A549 (cell line): ENCODE measurements around the gene RBKS. TPM values are rescaled to one million over a fixed set of nuclear protein-coding genes. Genes with fewer than 3 reads are reported as not detected.

Experiments used
- ATAC-seq, 2 experiments: fragments of 200-7000 bp in 1 of 2; fragments of >200 bp in 1 of 2; cut with Nextera tagmentation in 1 of 2; cut with Tn5 transposase in 1 of 2; 3 replicates each; pipeline versions ENCODE4 v1.8.0 to v1.9.1; 2018 to 2020; ENCODE audit warnings: mild to moderate bottlenecking in 1 of 2, moderate library complexity in 1 of 2
- CTCF ChIA-PET: fragments of 300-600 bp; sonication (Branson Sonifier 250); formaldehyde crosslinking; extraction: SDS; loops from one replicate; lab custom pipeline; 2021; ENCODE audit warnings: antibody characterized with exemption, inconsistent platforms; lab: Yijun Ruan, JAX
- POLR2A ChIA-PET: fragments of 350-600 bp; formaldehyde crosslinking; extraction: SDS; loops from one replicate; lab custom pipeline; 2021; ENCODE audit warnings: antibody characterized with exemption, inconsistent platforms; lab: Yijun Ruan, JAX
- DNase-seq, 2 experiments: peaks; one replicate each; pipeline versions ENCODE4 v3.0.0 to v3.0.0-alpha.2; 2011 to 2016; ENCODE audit warnings: low read depth in 1 of 2, low spot score in 1 of 2
- FAIRE-seq: peaks from 2 replicates; lab custom pipeline; 2011; peaks lifted over from hg19 to GRCh38; lab: Jason Lieb, UNC
- H3K27ac ChIP-seq, 2 experiments: fragments of >200 bp; sonication (Bioruptor Twin); formaldehyde crosslinking; 3 replicates each; pipeline ENCODE4 v1.5.1; 2016 to 2017
- H3K4me1 ChIP-seq: fragments of >200 bp; sonication (Bioruptor Twin); formaldehyde crosslinking; 3 replicates; pipeline ENCODE4 v1.6.1; 2016
- H3K4me2 ChIP-seq: fragments of >200 bp; sonication (Bioruptor Twin); formaldehyde crosslinking; 3 replicates; pipeline ENCODE4 v1.6.1; 2016
- H3K4me3 ChIP-seq: fragments of >200 bp; sonication (Bioruptor Twin); formaldehyde crosslinking; 3 replicates; pipeline ENCODE4 v1.5.1; 2016
- H3K9me3 ChIP-seq: fragments of >200 bp; sonication (Bioruptor Twin); formaldehyde crosslinking; 3 replicates; pipeline ENCODE4 v1.6.1; 2016
- ATOH8 ChIP-seq: fragments of 250-450 bp; sonication (Bioruptor Pico); IDR thresholded peaks from 2 replicates; pipeline ENCODE4 v1.5.0; 2020; ENCODE audit warnings: low read depth, mild to moderate bottlenecking, moderate library complexity
- BHLHE40 ChIP-seq: IDR thresholded peaks from 2 replicates; pipeline ENCODE4 v1.6.1; 2012; ENCODE audit warnings: low read depth, low read length, inconsistent platforms
- CBX2 ChIP-seq: fragments of 200-600 bp; sonication (generic); IDR thresholded peaks from 2 replicates; pipeline ENCODE4 v1.6.1; 2016; ENCODE audit warnings: low read depth, mild to moderate bottlenecking, borderline replicate concordance
- CEBPB ChIP-seq, 2 experiments: fragments of >200 bp in 1 of 2; sonication (Bioruptor Twin) in 1 of 2; formaldehyde crosslinking in 1 of 2; IDR thresholded peaks; 2 replicates each; pipeline ENCODE4 v1.6.1; 2012 to 2016
- CHD2 ChIP-seq: fragments of 150-350 bp; IDR thresholded peaks from 2 replicates; pipeline ENCODE4 v1.6.1; 2014; ENCODE audit warnings: low read length; ENCODE audit not compliant: partially characterized antibody
- CHD4 ChIP-seq: fragments of 200-600 bp; sonication (generic); IDR thresholded peaks from 2 replicates; pipeline ENCODE4 v1.6.1; 2016; ENCODE audit warnings: antibody characterized with exemption, mild to moderate bottlenecking, borderline replicate concordance
- EHMT2 ChIP-seq: fragments of 200-600 bp; sonication (generic); IDR thresholded peaks from 2 replicates; pipeline ENCODE4 v1.6.1; 2016; ENCODE audit warnings: antibody characterized with exemption, low read depth, mild to moderate bottlenecking, moderate library complexity
- FOSB ChIP-seq: fragments of 250-450 bp; sonication (Bioruptor Pico); IDR thresholded peaks from 2 replicates; pipeline ENCODE4 v1.5.0; 2020; ENCODE audit warnings: mild to moderate bottlenecking, moderate library complexity
- GATA3 ChIP-seq: IDR thresholded peaks from 2 replicates; pipeline ENCODE4 v1.6.1; 2012; ENCODE audit warnings: borderline replicate concordance
- HEYL ChIP-seq: fragments of 250-450 bp; sonication (Bioruptor Pico); IDR thresholded peaks from 2 replicates; pipeline ENCODE4 v1.8.0; 2021; ENCODE audit warnings: mild to moderate bottlenecking, moderate library complexity
- HMGXB4 ChIP-seq: fragments of 250-450 bp; sonication (Bioruptor Pico); IDR thresholded peaks from 2 replicates; pipeline ENCODE4 v1.5.0; 2021; ENCODE audit warnings: mild to moderate bottlenecking, moderate library complexity, borderline replicate concordance
- KDM1A ChIP-seq: fragments of 200-600 bp; sonication (generic); IDR thresholded peaks from 2 replicates; pipeline ENCODE4 v1.6.1; 2016; ENCODE audit warnings: low read depth, mild to moderate bottlenecking
- MAFK ChIP-seq: fragments of 450-650 bp; IDR thresholded peaks from 2 replicates; pipeline ENCODE4 v1.6.1; 2014; ENCODE audit not compliant: partially characterized antibody
- MYC ChIP-seq: IDR thresholded peaks from 2 replicates; pipeline ENCODE4 v1.6.1; 2012; ENCODE audit warnings: mild to moderate bottlenecking, inconsistent platforms, low read length, improper control_type of control experiment, borderline replicate concordance
- PBX3 ChIP-seq: IDR thresholded peaks from 2 replicates; pipeline ENCODE4 v1.6.1; 2012
- POLR2AphosphoS2 ChIP-seq: conservative IDR thresholded peaks from 2 replicates; pipeline ENCODE4 v1.6.1; 2012; ENCODE audit warnings: low read length, improper control_type of control experiment, inconsistent platforms
- RARB ChIP-seq: fragments of 250-450 bp; sonication (Bioruptor Pico); IDR thresholded peaks from 2 replicates; pipeline ENCODE4 v1.8.0; 2021; ENCODE audit warnings: mild to moderate bottlenecking, moderate library complexity
- RCOR1 ChIP-seq: fragments of 150-350 bp; IDR thresholded peaks from 2 replicates; pipeline ENCODE4 v1.6.1; 2014; ENCODE audit warnings: antibody characterized with exemption, low read length, low read depth
- TP53 ChIP-seq: fragments of 250-450 bp; sonication (Bioruptor Pico); IDR thresholded peaks from 2 replicates; pipeline ENCODE4 v1.5.0; 2021; ENCODE audit warnings: mild to moderate bottlenecking, moderate library complexity
- USF2 ChIP-seq: fragments of 450-650 bp; IDR thresholded peaks from 2 replicates; pipeline ENCODE4 v1.6.1; 2014; ENCODE audit warnings: antibody characterized with exemption
- WGBS: methylation state at CpG from one replicate; pipeline ENCODE4 v1.1.6; 2017; ENCODE audit errors: missing lambda C conversion rate; 5-methylcytosine and 5-hydroxymethylcytosine counted together
- polyA plus RNA-seq, 4 experiments: library from polyadenylated mRNA; depleted of rRNA in 3 of 4; stranded (reverse); fragments of >200 nt; fragmentation: RNase III in 1 of 4; extraction: RNeasy Plus Mini Kit Qiagen cat#74134 plus additional on column Dnase treatment in 1 of 4; gene quantifications; 2 replicates in 3 of 4; 3 replicates in 1 of 4; pipeline ENCODE4 v1.2.3, GENCODE V29; 2011 to 2017

The RBKS gene
- polyA plus RNA-seq, 2 of the 4 experiments (the other 2 are of a cell fraction), result 7.6 to 8.5 TPM

- TF ChIP-seq CHD2, result no peak
- peak; percentile 82 for TF ChIP-seq MAFK
- Histone ChIP-seq H3K27ac (no peak overlapping the region), H3K4me2 (no peak overlapping the region), H3K9me3 (peaks cover 16% of the 10 kb centered on the region; the same call in 2 of the 3 replicates), H3K4me3 (no peak overlapping the region), H3K4me1 (peaks cover 39% of the 10 kb centered on the region)
- 89% methylated on average over 3 of the region's 3 CpGs for WGBS
- ATAC-seq (no peak), DNase-seq (no peak), FAIRE-seq (no peak)
- CTCF ChIA-PET, result interaction anchor here (0.7 to 1.5 kb wide), 4 partner anchors 12 to 183 kb away, joined by 3 to 6 read pairs (median 4); no protein-coding TSS in a partner anchor
- POLR2A ChIA-PET, result no interaction called here
Observed at GRCh38 chr2:27856956-27857355, 33.2 kb downstream of the RBKS start.

GRCh38 chr2:27856386-27856785, 33.8 kb downstream of the RBKS start:
- H3K9me3 ChIP-seq, result peaks cover 16% of the 10 kb centered on the region; the same call in 2 of the 3 replicates
- peaks cover 39% of the 10 kb centered on the region for H3K4me1 ChIP-seq
- no peak for DNase-seq
- peak overlapping the region; percentile 50 to 53; a peak in 5 of 6 replicates for H3K27ac ChIP-seq
- no peak overlapping the region for H3K4me2 ChIP-seq
- no peak for ATAC-seq
- TF ChIP-seq HMGXB4 (CRISPR knock-in tag) (no peak), USF2 (no peak), TP53 (CRISPR knock-in tag) (no peak), RCOR1 (no peak), EHMT2 (no peak), HEYL (no peak), GATA3 (no peak), BHLHE40 (no peak), FOSB (CRISPR knock-in tag) (no peak), CHD4 (no peak), ATOH8 (CRISPR knock-in tag) (no peak), CEBPB (IDR thresholded peaks at IDR 0.05) (no peak), CBX2 (no peak), PBX3 (no peak), POLR2AphosphoS2 (no peak), MYC (no peak), KDM1A (no peak), RARB (CRISPR knock-in tag) (no peak)
- 81% methylated on average over 3 of the region's 3 CpGs for WGBS
- POLR2A ChIA-PET, result no interaction called here
- CTCF ChIA-PET, result interaction anchor here (0.7 to 1.7 kb wide), 6 partner anchors 12 to 183 kb away, joined by 3 to 6 read pairs (median 3); no protein-coding TSS in a partner anchor
- no peak overlapping the region for H3K4me3 ChIP-seq
- no peak for FAIRE-seq
